ENCODE results near the gene SPATA16. TPM values are rescaled to one million over a fixed set of nuclear protein-coding genes. Genes with fewer than 3 reads are reported as not detected.

Gene SPATA16
- total RNA-seq, 1 donor from 2014 or later = not detected

DNA sequence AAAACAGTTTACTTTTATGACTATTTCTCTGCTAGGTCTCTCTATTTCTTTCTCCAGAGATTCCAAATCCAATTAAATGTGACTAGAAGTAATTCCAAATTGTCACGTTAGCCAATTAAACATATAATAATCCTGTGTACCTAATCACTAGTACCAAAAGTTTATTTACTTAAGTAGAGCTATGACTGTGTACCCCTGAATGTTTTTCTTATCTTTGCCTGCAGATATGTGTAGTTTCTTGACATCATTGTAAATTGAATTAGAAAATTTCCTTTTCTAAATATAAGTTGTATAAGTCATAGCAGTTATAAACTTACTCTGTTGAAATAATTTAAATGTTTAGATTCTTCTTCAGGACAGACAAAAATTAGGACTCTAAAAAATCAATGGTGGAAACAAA, 163.3 kb downstream of the SPATA16 start:
- Histone ChIP-seq H3K9me3 (no peaks in the 10 kb centered on the region), H3K36me3 (no peaks in the 10 kb centered on the region), H3K27ac (no peak overlapping the region), H3K4me1 (no peaks in the 10 kb centered on the region), H3K4me3 (no peak overlapping the region), H3K27me3 (no peaks in the 10 kb centered on the region)
- intact Hi-C loops (cut with DNase I) = no loop called here
- no peak for DNase-seq (ENCODE audit: low spot score in 2 of 2)
- TF ChIP-seq, protein P1, sequence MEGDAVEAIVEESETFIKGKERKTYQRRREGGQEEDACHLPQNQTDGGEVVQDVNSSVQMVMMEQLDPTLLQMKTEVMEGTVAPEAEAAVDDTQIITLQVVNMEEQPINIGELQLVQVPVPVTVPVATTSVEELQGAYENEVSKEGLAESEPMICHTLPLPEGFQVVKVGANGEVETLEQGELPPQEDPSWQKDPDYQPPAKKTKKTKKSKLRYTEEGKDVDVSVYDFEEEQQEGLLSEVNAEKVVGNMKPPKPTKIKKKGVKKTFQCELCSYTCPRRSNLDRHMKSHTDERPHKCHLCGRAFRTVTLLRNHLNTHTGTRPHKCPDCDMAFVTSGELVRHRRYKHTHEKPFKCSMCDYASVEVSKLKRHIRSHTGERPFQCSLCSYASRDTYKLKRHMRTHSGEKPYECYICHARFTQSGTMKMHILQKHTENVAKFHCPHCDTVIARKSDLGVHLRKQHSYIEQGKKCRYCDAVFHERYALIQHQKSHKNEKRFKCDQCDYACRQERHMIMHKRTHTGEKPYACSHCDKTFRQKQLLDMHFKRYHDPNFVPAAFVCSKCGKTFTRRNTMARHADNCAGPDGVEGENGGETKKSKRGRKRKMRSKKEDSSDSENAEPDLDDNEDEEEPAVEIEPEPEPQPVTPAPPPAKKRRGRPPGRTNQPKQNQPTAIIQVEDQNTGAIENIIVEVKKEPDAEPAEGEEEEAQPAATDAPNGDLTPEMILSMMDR (IDR thresholded peaks at IDR 0.05) = no peak

GRCh38 chr3:172974969-172975368, 166.1 kb downstream of the SPATA16 start:
- Histone ChIP-seq H3K27me3 (no peaks in the 10 kb centered on the region), H3K27ac (no peak overlapping the region), H3K4me3 (no peak overlapping the region), H3K9me3 (no peaks in the 10 kb centered on the region), H3K36me3 (no peaks in the 10 kb centered on the region), H3K4me1 (no peaks in the 10 kb centered on the region)
- TF ChIP-seq, protein P1 (IDR thresholded peaks at IDR 0.05) = no peak
- intact Hi-C loops (cut with DNase I) = no loop called here
- no peak for DNase-seq (ENCODE audit: low spot score in 2 of 2)

GRCh38 chr3:172973799-172974198, 167.2 kb downstream of the SPATA16 start:
- no peaks in the 10 kb centered on the region for H3K4me1 ChIP-seq
- TF ChIP-seq, protein P1 (IDR thresholded peaks at IDR 0.05) = no peak
- no peak overlapping the region for H3K27ac ChIP-seq
- intact Hi-C loops (cut with DNase I) = no loop called here
- no peak for DNase-seq (ENCODE audit: low spot score in 2 of 2)
- H3K36me3 ChIP-seq = no peaks in the 10 kb centered on the region
- H3K27me3 ChIP-seq = no peaks in the 10 kb centered on the region
- H3K9me3 ChIP-seq = no peaks in the 10 kb centered on the region
- H3K4me3 ChIP-seq = no peak overlapping the region

- TF ChIP-seq, protein P1 (IDR thresholded peaks at IDR 0.05) = no peak
- H3K27me3 ChIP-seq = no peaks in the 10 kb centered on the region
- no peaks in the 10 kb centered on the region for H3K4me1 ChIP-seq
- no peak overlapping the region for H3K27ac ChIP-seq
- no peak for DNase-seq (ENCODE audit: low spot score in 2 of 2)
- no peaks in the 10 kb centered on the region for H3K36me3 ChIP-seq
- no peak overlapping the region for H3K4me3 ChIP-seq
- intact Hi-C loops (cut with DNase I) = no loop called here
- H3K9me3 ChIP-seq = no peaks in the 10 kb centered on the region
Observed at GRCh38 chr3:172972717-172973116, 168.3 kb downstream of the SPATA16 start.

DNA sequence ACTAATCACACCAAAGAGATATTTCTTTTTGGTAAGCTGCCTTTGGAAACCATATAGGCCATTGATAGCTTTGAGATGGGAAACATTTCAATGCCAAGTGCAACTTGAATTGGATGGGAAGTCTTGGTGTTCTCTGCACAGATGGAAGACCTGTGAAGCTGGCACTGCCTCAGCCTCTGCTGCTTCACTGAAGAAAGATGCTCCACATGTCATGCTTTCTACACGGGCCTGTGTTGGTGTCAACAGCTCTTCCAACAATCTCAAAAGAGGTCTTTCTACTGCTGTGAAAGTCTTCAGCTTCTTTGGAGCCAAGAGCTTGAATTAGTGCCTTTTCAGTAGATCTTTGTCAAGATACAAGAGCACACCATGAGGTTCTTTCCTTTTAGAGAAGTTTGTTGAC, 169.0 kb downstream of the SPATA16 start:
- no peaks in the 10 kb centered on the region for H3K9me3 ChIP-seq
- TF ChIP-seq, protein P1 (IDR thresholded peaks at IDR 0.05) = no peak
- DNase-seq (ENCODE audit: low spot score in 2 of 2) = no peak
- intact Hi-C loops (cut with DNase I) = no loop called here
- H3K4me3 ChIP-seq = no peak overlapping the region
- no peaks in the 10 kb centered on the region for H3K27me3 ChIP-seq
- no peaks in the 10 kb centered on the region for H3K4me1 ChIP-seq
- no peak overlapping the region for H3K27ac ChIP-seq
- H3K36me3 ChIP-seq = no peaks in the 10 kb centered on the region

GRCh38 chr3:172968646-172969045, 172.4 kb downstream of the SPATA16 start:
- TF ChIP-seq, protein P1 (IDR thresholded peaks at IDR 0.05) = no peak
- intact Hi-C loops (cut with DNase I) = no loop called here
- no peaks in the 10 kb centered on the region for H3K36me3 ChIP-seq
- no peak overlapping the region for H3K4me3 ChIP-seq
- no peak overlapping the region for H3K27ac ChIP-seq
- no peaks in the 10 kb centered on the region for H3K27me3 ChIP-seq
- no peaks in the 10 kb centered on the region for H3K9me3 ChIP-seq
- no peak for DNase-seq (ENCODE audit: low spot score in 2 of 2)
- no peaks in the 10 kb centered on the region for H3K4me1 ChIP-seq
